HEK293 (cell line): Measurements from ENCODE around the gene SBNO2.

Experiments used
- CTCF ChIA-PET: fragments of 350-600 bp; formaldehyde crosslinking; extraction: SDS; loops from one replicate; lab custom pipeline; 2021; ENCODE audit warnings: antibody characterized with exemption; lab: Yijun Ruan, JAX
- POLR2A ChIA-PET: fragments of 300-600 bp; formaldehyde crosslinking; extraction: SDS; loops from one replicate; lab custom pipeline; 2020; ENCODE audit warnings: antibody characterized with exemption, inconsistent platforms; lab: Yijun Ruan, JAX
- H3K27ac ChIP-seq: fragments of 200-500 bp; sonication (Bioruptor generic); 2 replicates; pipeline ENCODE4 v1.5.1; 2014; ENCODE audit warnings: low read depth, low read length, control low read depth, inconsistent platforms; ENCODE audit errors: extremely low read depth
- H3K36me3 ChIP-seq, 2 experiments: fragments of 200-500 bp in 1 of 2; sonication (Bioruptor generic) in 1 of 2; 1 replicate in 1 of 2; 2 replicates in 1 of 2; pipeline ENCODE4 v1.5.1; 2014 to 2017; ENCODE audit warnings: inconsistent platforms in 2 of 2, low read length in 2 of 2; ENCODE audit not compliant: control insufficient read depth in 2 of 2, insufficient read depth in 1 of 2
- H3K4me1 ChIP-seq: fragments of 200-500 bp; sonication (Bioruptor generic); 2 replicates; pipeline ENCODE4 v1.5.1; 2014; ENCODE audit warnings: mild to moderate bottlenecking, low read length, inconsistent platforms; ENCODE audit not compliant: control insufficient read depth, insufficient read depth
- H3K4me3 ChIP-seq: 2 replicates; pipeline ENCODE4 v1.5.1; 2011; ENCODE audit warnings: low read depth, mild to moderate bottlenecking, control low read depth, low read length, moderate library complexity
- H3K9me3 ChIP-seq: fragments of 200-500 bp; sonication (Bioruptor generic); 2 replicates; pipeline ENCODE4 v1.5.1; 2014; ENCODE audit warnings: low read depth, low read length, inconsistent platforms; ENCODE audit not compliant: control insufficient read depth, insufficient read depth
- EGR2 ChIP-seq: fragments of 450-650 bp; formaldehyde crosslinking; IDR thresholded peaks from 2 replicates; pipeline ENCODE4 v1.5.1; 2016; ENCODE audit warnings: low read depth, missing biosample characterization, missing genetic modification characterization
- KLF8 ChIP-seq: fragments of 450-650 bp; formaldehyde crosslinking; IDR thresholded peaks from 2 replicates; pipeline ENCODE4 v1.5.1; 2016; ENCODE audit warnings: missing biosample characterization, missing genetic modification characterization
- TSHZ1 ChIP-seq: fragments of 450-650 bp; formaldehyde crosslinking; IDR thresholded peaks from 2 replicates; pipeline ENCODE4 v1.5.1; 2016; ENCODE audit warnings: missing biosample characterization, missing genetic modification characterization, borderline replicate concordance
- WT1 ChIP-seq: fragments of 450-650 bp; formaldehyde crosslinking; IDR thresholded peaks from 2 replicates; pipeline ENCODE4 v1.5.1; 2016; ENCODE audit warnings: missing biosample characterization, missing genetic modification characterization
- ZFHX2 ChIP-seq: fragments of 450-650 bp; formaldehyde crosslinking; conservative IDR thresholded peaks from 2 replicates; pipeline ENCODE4 v1.5.1; 2016; ENCODE audit warnings: missing biosample characterization, missing genetic modification characterization
- ZNF114 ChIP-seq: fragments of 450-650 bp; formaldehyde crosslinking; IDR thresholded peaks from 2 replicates; pipeline ENCODE4 v1.5.0; 2017; ENCODE audit warnings: missing biosample characterization, missing genetic modification characterization
- ZNF138 ChIP-seq: fragments of 450-650 bp; formaldehyde crosslinking; IDR thresholded peaks from 2 replicates; pipeline ENCODE4 v1.5.1; 2016; ENCODE audit warnings: missing biosample characterization, missing genetic modification characterization, borderline replicate concordance
- ZNF202 ChIP-seq: fragments of 450-650 bp; formaldehyde crosslinking; IDR thresholded peaks from 2 replicates; pipeline ENCODE4 v1.5.1; 2016; ENCODE audit warnings: missing biosample characterization, missing genetic modification characterization, borderline replicate concordance
- ZNF248 ChIP-seq: fragments of 450-650 bp; formaldehyde crosslinking; IDR thresholded peaks from 2 replicates; pipeline ENCODE4 v1.5.1; 2017; ENCODE audit warnings: missing biosample characterization, missing genetic modification characterization
- ZNF274 ChIP-seq, 2 experiments: fragments of 200-500 bp in 1 of 2; fragments of 450-650 bp in 1 of 2; sonication (Bioruptor generic) in 1 of 2; formaldehyde crosslinking in 1 of 2; IDR thresholded peaks; 2 replicates each; pipeline versions ENCODE4 v1.5.1 to v1.6.1; 2014 to 2016; ENCODE audit warnings: borderline replicate concordance in 1 of 2, inconsistent platforms in 1 of 2, low read length in 1 of 2, missing biosample characterization in 1 of 2, missing genetic modification characterization in 1 of 2
- ZNF48 ChIP-seq: fragments of 450-650 bp; formaldehyde crosslinking; IDR thresholded peaks from 2 replicates; pipeline ENCODE4 v1.5.1; 2016; ENCODE audit warnings: missing biosample characterization, missing genetic modification characterization
- ZNF521 ChIP-seq: fragments of 450-650 bp; formaldehyde crosslinking; IDR thresholded peaks from 2 replicates; pipeline ENCODE4 v1.5.1; 2017; ENCODE audit warnings: missing biosample characterization, mild to moderate bottlenecking, missing genetic modification characterization
- ZNF529 ChIP-seq: fragments of 450-650 bp; formaldehyde crosslinking; IDR thresholded peaks from 2 replicates; pipeline ENCODE4 v1.5.1; 2017; ENCODE audit warnings: missing genetic modification characterization, missing biosample characterization; ENCODE audit not compliant: insufficient replicate concordance
- ZNF585B ChIP-seq: fragments of 450-650 bp; formaldehyde crosslinking; IDR thresholded peaks from 2 replicates; pipeline ENCODE4 v1.5.1; 2016; ENCODE audit warnings: missing biosample characterization, missing genetic modification characterization
- ZNF777 ChIP-seq: fragments of 450-650 bp; formaldehyde crosslinking; IDR thresholded peaks from 2 replicates; pipeline ENCODE4 v1.5.1; 2017; ENCODE audit warnings: missing biosample characterization, missing genetic modification characterization, borderline replicate concordance
- TF ChIP-seq, protein P1 (sequence below): fragments of 450-650 bp; formaldehyde crosslinking; IDR thresholded peaks from 2 replicates; pipeline ENCODE4 v1.5.0; 2017; ENCODE audit warnings: missing biosample characterization, missing genetic modification characterization, borderline replicate concordance

The SBNO2 gene

DNA sequence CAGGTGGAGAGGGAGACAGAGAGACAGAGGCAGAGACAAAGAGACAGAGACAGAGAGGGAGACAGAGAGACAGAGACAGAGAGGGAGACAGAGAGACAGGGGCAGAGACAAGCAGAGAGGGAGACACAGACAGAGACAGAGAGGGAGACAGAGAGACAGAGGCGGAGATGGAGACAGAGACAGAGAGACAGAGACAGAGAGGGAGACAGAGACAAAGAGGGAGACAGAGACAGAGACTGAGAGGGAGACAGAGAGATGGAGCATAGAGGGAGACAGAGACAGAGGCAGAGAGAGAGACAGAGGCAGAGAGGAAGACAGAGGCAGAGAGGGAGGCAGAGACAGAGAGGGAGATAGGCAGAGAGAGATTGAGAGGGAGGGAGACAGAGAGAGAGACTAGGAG, 29.3 kb downstream of the SBNO2 start:
- no peak overlapping the region for H3K27ac ChIP-seq
- CTCF ChIA-PET, result no interaction called here
- 0 out of 2 replicates have a peak, but pooled peaks have one; percentile 7 for TF ChIP-seq TSHZ1 (tag by site-specific recombination)
- TF ChIP-seq EGR2, result no peak
- peak; percentile 15; the same call in 1 of the 2 replicates for TF ChIP-seq ZNF521 (tag by site-specific recombination)
- peak; percentile 48; the same call in 1 of the 2 replicates for TF ChIP-seq ZNF777 (tag by site-specific recombination)
- TF ChIP-seq, protein P1, sequence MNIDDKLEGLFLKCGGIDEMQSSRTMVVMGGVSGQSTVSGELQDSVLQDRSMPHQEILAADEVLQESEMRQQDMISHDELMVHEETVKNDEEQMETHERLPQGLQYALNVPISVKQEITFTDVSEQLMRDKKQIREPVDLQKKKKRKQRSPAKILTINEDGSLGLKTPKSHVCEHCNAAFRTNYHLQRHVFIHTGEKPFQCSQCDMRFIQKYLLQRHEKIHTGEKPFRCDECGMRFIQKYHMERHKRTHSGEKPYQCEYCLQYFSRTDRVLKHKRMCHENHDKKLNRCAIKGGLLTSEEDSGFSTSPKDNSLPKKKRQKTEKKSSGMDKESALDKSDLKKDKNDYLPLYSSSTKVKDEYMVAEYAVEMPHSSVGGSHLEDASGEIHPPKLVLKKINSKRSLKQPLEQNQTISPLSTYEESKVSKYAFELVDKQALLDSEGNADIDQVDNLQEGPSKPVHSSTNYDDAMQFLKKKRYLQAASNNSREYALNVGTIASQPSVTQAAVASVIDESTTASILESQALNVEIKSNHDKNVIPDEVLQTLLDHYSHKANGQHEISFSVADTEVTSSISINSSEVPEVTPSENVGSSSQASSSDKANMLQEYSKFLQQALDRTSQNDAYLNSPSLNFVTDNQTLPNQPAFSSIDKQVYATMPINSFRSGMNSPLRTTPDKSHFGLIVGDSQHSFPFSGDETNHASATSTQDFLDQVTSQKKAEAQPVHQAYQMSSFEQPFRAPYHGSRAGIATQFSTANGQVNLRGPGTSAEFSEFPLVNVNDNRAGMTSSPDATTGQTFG, result 0 out of 2 replicates have a peak, but pooled peaks have one; percentile 14
- TF ChIP-seq ZNF48 (tag by site-specific recombination), result 0 out of 2 replicates have a peak, but pooled peaks have one; percentile 0
- no peak for TF ChIP-seq ZNF138 (tag by site-specific recombination)
- no peak for TF ChIP-seq WT1 (tag by site-specific recombination)
- TF ChIP-seq ZNF248, result no peak
- TF ChIP-seq ZNF114 (tag by site-specific recombination), result 0 out of 2 replicates have a peak, but pooled peaks have one; percentile 57
- TF ChIP-seq ZNF202 (tag by site-specific recombination), result peak; percentile 93
- TF ChIP-seq ZNF274 (IDR thresholded peaks at IDR 0.05; ENCODE audit: low read length), result no peak
- TF ChIP-seq ZNF274 (tag by site-specific recombination; IDR thresholded peaks at IDR 0.05; ENCODE audit: borderline replicate concordance), result 0 out of 2 replicates have a peak, but pooled peaks have one; percentile 10
- TF ChIP-seq KLF8 (tag by site-specific recombination), result no peak

DNA sequence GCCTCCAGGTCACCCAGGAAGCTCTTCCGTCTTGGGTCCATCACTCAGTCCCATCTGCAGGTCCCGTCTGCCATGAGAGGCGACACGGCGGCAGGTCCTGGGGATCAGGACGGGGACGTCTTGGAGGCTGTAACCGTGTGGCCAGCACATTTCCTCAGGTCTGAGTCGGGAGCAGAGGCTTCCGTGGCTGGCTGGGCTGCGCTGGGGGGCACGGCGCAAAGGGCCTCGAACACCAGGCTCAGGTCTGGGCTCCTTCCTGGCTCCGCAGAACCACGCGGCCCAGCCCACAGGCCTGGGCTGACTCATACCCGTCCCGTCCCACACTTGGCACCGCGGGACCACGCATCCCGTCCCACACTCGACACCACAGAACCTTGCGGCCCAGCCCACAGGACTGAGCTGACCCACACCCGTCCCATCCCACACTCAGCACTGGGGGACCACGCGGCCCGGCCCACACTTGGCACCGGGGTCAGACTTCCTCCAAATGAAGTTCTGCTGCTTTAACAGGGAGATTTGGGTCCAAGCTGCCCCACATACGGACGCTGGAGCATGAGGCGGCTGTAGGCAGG, 30.2 kb downstream of the SBNO2 start:
- no peak overlapping the region for H3K27ac ChIP-seq
- H3K4me3 ChIP-seq, result no peak overlapping the region
- POLR2A ChIA-PET, result no interaction called here
- H3K9me3 ChIP-seq, result no peaks in the 10 kb centered on the region
- H3K4me1 ChIP-seq, result no peaks in the 10 kb centered on the region
- CTCF ChIA-PET, result interaction anchor here (1.2 kb wide), 1 partner anchor 30 kb away, joined by 4 read pairs; no protein-coding TSS in a partner anchor
- H3K36me3 ChIP-seq, result peaks cover 0 to 18% of the 10 kb centered on the region in 2 experiments; a peak in 2 of 3 replicates
- peak; percentile 38; the same call in 1 of the 2 replicates for TF ChIP-seq EGR2
- peak; percentile 60 for TF ChIP-seq ZNF529 (tag by site-specific recombination)
- TF ChIP-seq ZNF585B (tag by site-specific recombination), result no peak
- TF ChIP-seq ZFHX2 (tag by site-specific recombination), result 0 out of 2 replicates have a peak, but pooled peaks have one; percentile 12

More for the DNA sequence above, 29.3 kb downstream of the SBNO2 start:
- peaks cover 0 to 18% of the 10 kb centered on the region in 2 experiments; a peak in 2 of 3 replicates for H3K36me3 ChIP-seq
- no peaks in the 10 kb centered on the region for H3K9me3 ChIP-seq
- H3K4me3 ChIP-seq, result no peak overlapping the region
- no peaks in the 10 kb centered on the region for H3K4me1 ChIP-seq
- POLR2A ChIA-PET, result no interaction called here
